Measurements from ENCODE around the gene NIM1K. TPM values are rescaled to one million over a fixed set of nuclear protein-coding genes. Genes with fewer than 3 reads are reported as not detected.
A peak's percentile ranks its signal among the peaks of the same experiment; 100 is the strongest.

NIM1K gene
- total RNA-seq, 1 donor from 2014 or later = 0.54 TPM

- FAIRE-seq (no peak), DNase-seq (ENCODE audit: low read depth) (peak; percentile 43)
- Histone ChIP-seq H3K9ac (ENCODE audit: low read length) (no peak overlapping the region), H2AFZ (ENCODE audit: low read depth, low read length) (no peak overlapping the region), H3K4me3 (ENCODE audit: insufficient read depth, low read depth, low read length) (no peak overlapping the region), H4K20me1 (ENCODE audit: insufficient read depth, low read length) (no peaks in the 10 kb centered on the region), H3K4me1 (ENCODE audit: insufficient read depth, low read length) (peaks cover 5% of the 10 kb centered on the region), H3K36me3 (ENCODE audit: insufficient read depth, low read length) (no peaks in the 10 kb centered on the region), H3K4me2 (ENCODE audit: low read length) (no peak overlapping the region), H3K9me3 (ENCODE audit: insufficient read depth, low read depth, low read length) (no peaks in the 10 kb centered on the region), H3K27me3 (ENCODE audit: insufficient read depth, low read length) (no peaks in the 10 kb centered on the region), H3K79me2 (ENCODE audit: insufficient read depth, low read length) (no peaks in the 10 kb centered on the region), H3K27ac (ENCODE audit: low read depth, low read length) (no peak overlapping the region)
- H3K27me3 Mint-ChIP-seq (ENCODE audit: low read depth, unreplicated experiment) = peaks cover 4% of the 10 kb centered on the region
- peaks cover 12% of the 10 kb centered on the region for H3K4me1 Mint-ChIP-seq (ENCODE audit: low read depth, unreplicated experiment)
- no peak for TF ChIP-seq EZH2 (IDR thresholded peaks at IDR 0.05; ENCODE audit: insufficient read depth, low read length)
- TF ChIP-seq CTCF (IDR thresholded peaks at IDR 0.05; ENCODE audit: insufficient read depth, low read depth, low read length) = no peak
- H3K4me3 Mint-ChIP-seq (ENCODE audit: unreplicated experiment) = no peak overlapping the region
- H3K27ac Mint-ChIP-seq (ENCODE audit: unreplicated experiment) = peak overlapping the region; percentile 5
- H3K36me3 Mint-ChIP-seq (ENCODE audit: low read depth, unreplicated experiment) = no peaks in the 10 kb centered on the region
- H3K9me3 Mint-ChIP-seq (ENCODE audit: unreplicated experiment) = no peaks in the 10 kb centered on the region
These were observed 15.6 kb downstream of the NIM1K start for GRCh38 chr5:43207601-43208000.

- no peak overlapping the region for H3K4me2 ChIP-seq (ENCODE audit: low read length)
- DNase-seq (ENCODE audit: low read depth) = no peak
- Mint-ChIP-seq H3K4me1 (ENCODE audit: low read depth, unreplicated experiment) (peaks cover 12% of the 10 kb centered on the region), H3K27me3 (ENCODE audit: low read depth, unreplicated experiment) (peaks cover 4% of the 10 kb centered on the region), H3K27ac (ENCODE audit: unreplicated experiment) (no peak overlapping the region), H3K36me3 (ENCODE audit: low read depth, unreplicated experiment) (no peaks in the 10 kb centered on the region), H3K4me3 (ENCODE audit: unreplicated experiment) (no peak overlapping the region), H3K9me3 (ENCODE audit: unreplicated experiment) (no peaks in the 10 kb centered on the region)
- H3K79me2 ChIP-seq (ENCODE audit: insufficient read depth, low read length) = no peaks in the 10 kb centered on the region
- no peak overlapping the region for H3K27ac ChIP-seq (ENCODE audit: low read depth, low read length)
- H3K9ac ChIP-seq (ENCODE audit: low read length) = no peak overlapping the region
- no peaks in the 10 kb centered on the region for H3K27me3 ChIP-seq (ENCODE audit: insufficient read depth, low read length)
- no peak overlapping the region for H3K4me3 ChIP-seq (ENCODE audit: insufficient read depth, low read depth, low read length)
- H3K4me1 ChIP-seq (ENCODE audit: insufficient read depth, low read length) = peaks cover 5% of the 10 kb centered on the region
- TF ChIP-seq CTCF (IDR thresholded peaks at IDR 0.05; ENCODE audit: insufficient read depth, low read depth, low read length) (no peak), EZH2 (IDR thresholded peaks at IDR 0.05; ENCODE audit: insufficient read depth, low read length) (no peak)
- no peaks in the 10 kb centered on the region for H3K36me3 ChIP-seq (ENCODE audit: insufficient read depth, low read length)
- H4K20me1 ChIP-seq (ENCODE audit: insufficient read depth, low read length) = no peaks in the 10 kb centered on the region
- no peak overlapping the region for H2AFZ ChIP-seq (ENCODE audit: low read depth, low read length)
- no peaks in the 10 kb centered on the region for H3K9me3 ChIP-seq (ENCODE audit: insufficient read depth, low read depth, low read length)
- no peak for FAIRE-seq
These were observed 16.6 kb downstream of the NIM1K start for GRCh38 chr5:43208658-43209057.

GRCh38 chr5:43209060-43209459 lies 17.0 kb downstream of the NIM1K start:
- Histone ChIP-seq H3K36me3 (ENCODE audit: insufficient read depth, low read length) (no peaks in the 10 kb centered on the region), H3K4me1 (ENCODE audit: insufficient read depth, low read length) (peaks cover 5% of the 10 kb centered on the region), H3K27ac (ENCODE audit: low read depth, low read length) (no peak overlapping the region), H3K9ac (ENCODE audit: low read length) (no peak overlapping the region), H3K79me2 (ENCODE audit: insufficient read depth, low read length) (no peaks in the 10 kb centered on the region), H3K4me2 (ENCODE audit: low read length) (no peak overlapping the region), H3K9me3 (ENCODE audit: insufficient read depth, low read depth, low read length) (no peaks in the 10 kb centered on the region), H2AFZ (ENCODE audit: low read depth, low read length) (no peak overlapping the region), H3K27me3 (ENCODE audit: insufficient read depth, low read length) (no peaks in the 10 kb centered on the region), H3K4me3 (ENCODE audit: insufficient read depth, low read depth, low read length) (no peak overlapping the region), H4K20me1 (ENCODE audit: insufficient read depth, low read length) (no peaks in the 10 kb centered on the region)
- H3K27me3 Mint-ChIP-seq (ENCODE audit: low read depth, unreplicated experiment) = peaks cover 4% of the 10 kb centered on the region
- peaks cover 12% of the 10 kb centered on the region for H3K4me1 Mint-ChIP-seq (ENCODE audit: low read depth, unreplicated experiment)
- H3K27ac Mint-ChIP-seq (ENCODE audit: unreplicated experiment) = no peak overlapping the region
- no peak overlapping the region for H3K4me3 Mint-ChIP-seq (ENCODE audit: unreplicated experiment)
- H3K9me3 Mint-ChIP-seq (ENCODE audit: unreplicated experiment) = no peaks in the 10 kb centered on the region
- DNase-seq (ENCODE audit: low read depth) (no peak), FAIRE-seq (no peak)
- H3K36me3 Mint-ChIP-seq (ENCODE audit: low read depth, unreplicated experiment) = no peaks in the 10 kb centered on the region
- TF ChIP-seq CTCF (IDR thresholded peaks at IDR 0.05; ENCODE audit: insufficient read depth, low read depth, low read length) (no peak), EZH2 (IDR thresholded peaks at IDR 0.05; ENCODE audit: insufficient read depth, low read length) (no peak)

Measured in astrocyte (in vitro differentiated cells and primary cell).